ENCODE measurements around the gene NPBWR2. TPM values are rescaled to one million over a fixed set of nuclear protein-coding genes. Genes with fewer than 3 reads are reported as not detected.

Gene NPBWR2
- total and polyA plus RNA-seq, 9 of the 15 experiments (the other 6 are each of a cell fraction or from before 2014, with no cell fraction given) = not detected

GRCh38 chr20:64062596-64063388, 44.6 kb downstream of the NPBWR2 start, which contains the start of gene TCEA2 (continued):
- peak; percentile 81 for TF ChIP-seq RBFOX2 (IDR thresholded peaks at IDR 0.05; ENCODE audit: low read depth, low read length)
- TF ChIP-seq ZNF584 (CRISPR knock-in tag; IDR thresholded peaks at IDR 0.05; ENCODE audit: low read depth) = peak; percentile 95
- no peak for TF ChIP-seq TAF7 (tag; IDR thresholded peaks at IDR 0.05)
- TF ChIP-seq SIN3B (IDR thresholded peaks at IDR 0.05; ENCODE audit: low read depth) = peak; percentile 68
- TF ChIP-seq ERF (CRISPR knock-in tag; IDR thresholded peaks at IDR 0.05) = peak; percentile 95
- TF ChIP-seq ZNF197 (CRISPR knock-in tag; IDR thresholded peaks at IDR 0.05; ENCODE audit: low read depth) = peak; percentile 98
- TF ChIP-seq CREM (IDR thresholded peaks at IDR 0.05; ENCODE audit: low read depth) = peak; percentile 96
- peak; percentile 34; the same call in 1 of the 2 replicates for TF ChIP-seq CLOCK (CRISPR knock-in tag; IDR thresholded peaks at IDR 0.05; ENCODE audit: borderline replicate concordance)
- TF ChIP-seq POLR2G (IDR thresholded peaks at IDR 0.05; ENCODE audit: low read depth, low read length) = peak; percentile 86
- TF ChIP-seq ZHX1 (conservative IDR thresholded peaks at IDR 0.05; ENCODE audit: low read length) = peak; percentile 53; the same call in 1 of the 2 replicates
- TF ChIP-seq POLR2AphosphoS5 (IDR thresholded peaks at IDR 0.05; ENCODE audit: control insufficient read depth, insufficient read depth, low read depth, low read length) = peak; percentile 61
